ENCODE data around the gene BCOR.

The BCOR gene

GRCh38 chrX:40097141-40097503 is 636 bp downstream of the BCOR start:
- DNase-seq = no peak

- DNase-seq = peak; percentile 71
These were observed 1.2 kb downstream of the BCOR start for GRCh38 chrX:40096395-40097091.

- DNase-seq = no peak
These were observed 2.0 kb downstream of the BCOR start for GRCh38 chrX:40095583-40096394.

GRCh38 chrX:40094900-40095582 is 2.7 kb downstream of the BCOR start:
- DNase-seq = no peak

GRCh38 chrX:40094041-40094899 is 3.5 kb downstream of the BCOR start:
- no peak for DNase-seq

- no peak for DNase-seq
These were observed 4.2 kb downstream of the BCOR start for GRCh38 chrX:40093586-40093985.

- DNase-seq = no peak
These were observed 4.8 kb downstream of the BCOR start for GRCh38 chrX:40092808-40093435.

GRCh38 chrX:40091691-40092421 is 5.9 kb downstream of the BCOR start:
- DNase-seq = no peak

GRCh38 chrX:40090961-40091360 is 6.8 kb downstream of the BCOR start:
- no peak for DNase-seq

- no peak for DNase-seq
These were observed 7.5 kb downstream of the BCOR start for GRCh38 chrX:40090050-40090804.

GRCh38 chrX:40088803-40089540 is 8.8 kb downstream of the BCOR start:
- DNase-seq = no peak

GRCh38 chrX:40088299-40088625 is 9.5 kb downstream of the BCOR start:
- no peak for DNase-seq

- no peak for DNase-seq
These were observed 10.1 kb downstream of the BCOR start for GRCh38 chrX:40087425-40088298.

GRCh38 chrX:40086569-40087335 is 11.0 kb downstream of the BCOR start:
- no peak for DNase-seq

GRCh38 chrX:40085714-40086113 is 12.0 kb downstream of the BCOR start:
- DNase-seq = no peak

GRCh38 chrX:40085102-40085551 is 12.6 kb downstream of the BCOR start:
- DNase-seq = no peak

- no peak for DNase-seq
These were observed 13.2 kb downstream of the BCOR start for GRCh38 chrX:40084471-40085101.

- no peak for DNase-seq
These were observed 13.8 kb downstream of the BCOR start for GRCh38 chrX:40083979-40084359.
